ENCODE results near the gene TOP3A. TPM values are rescaled to one million over a fixed set of nuclear protein-coding genes. Genes with fewer than 3 reads are reported as not detected.

Gene TOP3A
- total RNA-seq, 1 donor from 2014 or later, result 49.2 TPM

GRCh38 chr17:18224387-18225120 lies 90.2 kb downstream of the TOP3A start:
- DNase-seq (ENCODE audit: low read depth), result no peak
- TF ChIP-seq, protein P1, sequence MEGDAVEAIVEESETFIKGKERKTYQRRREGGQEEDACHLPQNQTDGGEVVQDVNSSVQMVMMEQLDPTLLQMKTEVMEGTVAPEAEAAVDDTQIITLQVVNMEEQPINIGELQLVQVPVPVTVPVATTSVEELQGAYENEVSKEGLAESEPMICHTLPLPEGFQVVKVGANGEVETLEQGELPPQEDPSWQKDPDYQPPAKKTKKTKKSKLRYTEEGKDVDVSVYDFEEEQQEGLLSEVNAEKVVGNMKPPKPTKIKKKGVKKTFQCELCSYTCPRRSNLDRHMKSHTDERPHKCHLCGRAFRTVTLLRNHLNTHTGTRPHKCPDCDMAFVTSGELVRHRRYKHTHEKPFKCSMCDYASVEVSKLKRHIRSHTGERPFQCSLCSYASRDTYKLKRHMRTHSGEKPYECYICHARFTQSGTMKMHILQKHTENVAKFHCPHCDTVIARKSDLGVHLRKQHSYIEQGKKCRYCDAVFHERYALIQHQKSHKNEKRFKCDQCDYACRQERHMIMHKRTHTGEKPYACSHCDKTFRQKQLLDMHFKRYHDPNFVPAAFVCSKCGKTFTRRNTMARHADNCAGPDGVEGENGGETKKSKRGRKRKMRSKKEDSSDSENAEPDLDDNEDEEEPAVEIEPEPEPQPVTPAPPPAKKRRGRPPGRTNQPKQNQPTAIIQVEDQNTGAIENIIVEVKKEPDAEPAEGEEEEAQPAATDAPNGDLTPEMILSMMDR (conservative IDR thresholded peaks at IDR 0.05; ENCODE audit: low read depth, low read length), result no peak
- peak overlapping the region; percentile 50 for H3K4me3 ChIP-seq (ENCODE audit: low read depth, low read length)

DNA sequence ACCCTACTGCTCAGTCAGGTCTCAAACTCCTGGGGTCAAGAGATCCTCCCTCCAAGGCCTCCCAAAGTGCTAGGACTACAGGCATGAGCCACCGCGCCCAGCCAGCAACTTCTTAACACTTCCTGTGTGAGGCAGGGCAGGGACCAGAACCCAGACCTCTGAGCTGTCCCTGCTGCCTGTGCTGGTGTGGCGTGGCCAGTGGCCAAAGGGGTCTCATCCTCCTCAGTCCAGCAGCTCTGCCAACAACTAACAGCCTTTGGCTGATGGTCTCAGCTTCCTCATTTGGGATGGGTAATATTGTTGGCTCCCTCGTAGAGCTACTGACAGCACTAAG lies 90.8 kb downstream of the TOP3A start:
- TF ChIP-seq, protein P1 (conservative IDR thresholded peaks at IDR 0.05; ENCODE audit: low read depth, low read length), result no peak
- no peak for DNase-seq (ENCODE audit: low read depth)
- no peak overlapping the region for H3K4me3 ChIP-seq (ENCODE audit: low read depth, low read length)

Other genes starting within 250 kb of the TOP3A start
- 35.3 and 57.5 TPM in 2 replicates for gene DRG2, start 227.0 kb downstream of the TOP3A start, total RNA-seq
- gene MYO15A, start 206.2 kb downstream of the TOP3A start, total RNA-seq, result 0.07 and 0.17 TPM in 2 replicates
- gene ALKBH5, start 131.2 kb downstream of the TOP3A start, total RNA-seq, result 81.2 and 101 TPM in 2 replicates
- gene LLGL1, start 89.4 kb downstream of the TOP3A start, total RNA-seq, result 46.1 and 65.3 TPM in 2 replicates
- 425 and 531 TPM in 2 replicates for gene FLII, start 56.3 kb downstream of the TOP3A start, total RNA-seq
- gene MIEF2, start 54.3 kb downstream of the TOP3A start, total RNA-seq, result 43.1 and 48.0 TPM in 2 replicates
- gene SMCR8, start 299 bp upstream of the TOP3A start, total RNA-seq, result 9.5 and 11.1 TPM in 2 replicates
- 21.2 and 76.5 TPM in 2 replicates for gene SHMT1, start 48.6 kb upstream of the TOP3A start, total RNA-seq
- gene EVPLL, start 62.8 kb upstream of the TOP3A start, total RNA-seq, result not detected in 2 replicates
- not detected in 2 replicates for gene LGALS9C, start 161.8 kb upstream of the TOP3A start, total RNA-seq